Right lung (tissue), 5 donors: ENCODE results near the gene CCT2. TPM values are rescaled to one million over a fixed set of nuclear protein-coding genes. Genes with fewer than 3 reads are reported as not detected.
"Not testable (repeated sequence)": the region's sequence is repeated elsewhere in the genome, so short reads cannot be mapped to it uniquely, and the experiment has no call there.

Source experiments
- DNase-seq, 2 donors: peaks; one replicate each; pipeline ENCODE4 v3.0.0-alpha.2; 2013
- polyA plus RNA-seq, 5 donors: library from polyadenylated mRNA; unstranded; fragments of 120-200 nt; gene quantifications; one replicate each; pipeline versions ENCODE4 v1.2.1 to v1.2.3, GENCODE V29; 2013; ENCODE audit warnings: inconsistent platforms in 1 of 5, low replicate concordance in 1 of 5; ENCODE audit not compliant: insufficient read length in 5 of 5, insufficient read depth in 1 of 5

CCT2 gene
- polyA plus RNA-seq, 5 donors: 215 to 263 (median 237) TPM

DNA sequence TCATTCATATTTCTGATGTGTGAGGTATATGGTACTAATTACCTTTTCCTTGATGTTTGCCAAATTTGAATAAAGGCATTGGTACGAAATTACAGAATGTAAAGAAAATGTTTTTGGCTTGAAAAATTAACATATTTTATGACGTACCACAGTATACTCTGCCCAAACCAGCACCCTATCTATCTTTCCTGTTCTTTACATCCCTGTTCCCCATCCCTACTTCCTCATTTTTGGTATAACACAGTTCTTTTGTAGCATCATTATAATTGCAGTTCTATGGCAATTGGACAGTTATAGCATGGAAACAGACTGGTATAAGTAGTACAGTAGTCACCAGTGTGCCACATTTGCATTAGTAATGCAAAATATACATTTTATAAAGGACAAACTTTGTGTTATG is 7.0 kb upstream of the CCT2 start:
- DNase-seq: no peak

GRCh38 chr12:69579029-69579428 is 6.2 kb upstream of the CCT2 start:
- DNase-seq: no peak

GRCh38 chr12:69580074-69580473 is 5.2 kb upstream of the CCT2 start:
- no peak for DNase-seq

DNA sequence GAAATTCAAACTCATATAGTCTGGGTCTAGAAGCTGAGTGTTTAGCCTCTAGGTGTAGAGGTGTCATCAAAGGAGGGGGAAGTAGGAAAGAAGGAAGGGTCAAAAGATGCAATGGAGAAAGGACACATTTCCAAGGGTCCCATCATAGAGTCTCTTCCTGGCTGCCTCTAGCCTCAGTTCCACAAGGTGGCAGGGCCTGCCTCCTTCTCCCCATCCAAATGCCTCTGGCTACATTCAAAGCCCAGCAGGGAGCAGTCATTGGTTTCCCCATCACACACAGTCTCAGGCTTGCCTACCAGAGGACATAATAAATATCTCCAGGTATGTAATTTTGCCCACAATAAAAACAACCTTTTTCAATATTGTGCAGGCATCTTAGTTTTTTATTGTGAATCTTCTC is 2.1 kb upstream of the CCT2 start:
- no peak for DNase-seq

DNA sequence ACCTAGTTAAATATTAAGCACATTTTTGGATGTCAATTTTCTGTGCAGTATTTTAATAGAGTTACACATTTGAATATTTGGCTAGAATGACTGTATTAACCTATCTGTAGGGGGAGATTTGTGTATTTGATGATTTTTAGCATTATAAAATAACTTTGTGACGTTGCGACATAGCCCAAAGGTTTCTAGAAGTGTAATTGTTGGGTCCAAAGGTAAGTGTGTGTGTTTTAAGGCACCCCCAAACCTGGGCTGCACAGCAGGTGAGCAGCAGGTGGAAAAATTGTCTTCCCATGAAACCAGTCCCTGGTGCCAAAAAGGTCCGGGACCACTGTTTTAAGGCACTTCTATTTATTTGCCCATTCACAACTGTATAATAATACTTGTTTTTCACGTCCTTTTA is 3.3 kb downstream of the CCT2 start:
- DNase-seq: no peak

DNA sequence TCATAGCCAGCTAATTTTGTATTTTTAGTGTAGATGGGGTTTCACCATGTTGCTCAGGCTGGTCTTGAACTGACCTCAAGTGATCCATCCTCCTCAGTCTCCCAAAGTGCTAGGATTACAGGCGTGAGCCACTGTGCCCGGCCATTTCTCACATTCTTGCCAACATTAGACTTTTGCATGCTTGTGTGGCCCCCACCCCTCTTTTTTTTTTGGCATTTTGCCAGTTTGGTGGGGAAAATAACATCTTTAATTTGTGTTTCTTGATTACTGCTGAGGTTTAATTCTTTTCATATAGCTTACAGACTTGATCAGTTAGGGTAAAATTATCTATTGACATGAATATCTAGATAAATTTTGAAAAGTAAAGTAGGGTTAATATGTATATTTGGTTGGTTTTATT is 3.8 kb downstream of the CCT2 start:
- no peak for DNase-seq

DNA sequence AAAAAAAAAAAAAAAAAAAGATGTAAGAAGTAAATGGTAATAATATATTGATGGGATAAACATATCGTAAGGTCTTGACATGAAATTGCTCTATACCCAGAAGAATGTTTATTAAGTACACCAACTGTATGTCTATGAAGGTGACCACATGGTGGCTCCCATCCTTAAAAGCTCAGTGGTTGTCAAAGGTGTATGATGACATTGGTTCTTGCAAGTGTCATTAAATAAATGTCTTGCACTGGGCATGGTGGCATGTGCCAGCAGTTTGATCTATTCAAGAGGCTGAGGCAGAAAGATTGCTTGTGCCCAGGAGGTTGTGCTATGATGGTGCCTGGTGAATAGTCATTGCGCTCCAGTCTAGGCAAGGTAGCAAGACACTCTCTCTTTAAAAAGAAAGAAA is 10.4 kb downstream of the CCT2 start:
- no peak for DNase-seq

GRCh38 chr12:69598174-69598753 is 13.0 kb downstream of the CCT2 start:
- DNase-seq: no peak

DNA sequence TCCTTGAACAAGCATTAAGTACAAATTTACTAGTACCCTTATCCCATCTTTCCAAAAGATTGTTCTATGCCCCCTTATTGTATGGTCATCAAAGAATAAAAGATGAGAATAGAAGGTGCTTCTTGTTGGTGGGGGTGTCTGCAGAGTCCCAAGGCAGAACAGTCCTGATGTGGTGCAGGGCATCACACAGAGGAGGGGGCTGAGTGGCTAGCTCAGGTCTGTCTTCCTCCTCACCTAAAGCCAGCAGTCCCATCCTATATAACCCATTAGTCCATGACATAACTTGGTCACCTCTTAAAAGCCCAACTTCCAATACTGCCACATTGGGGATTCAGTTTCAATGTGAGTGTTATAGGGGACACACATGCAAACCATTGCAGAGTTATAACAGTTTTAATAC is 15.5 kb downstream of the CCT2 start:
- no peak for DNase-seq

- DNase-seq: no peak
Observed at GRCh38 chr12:69601962-69602685, 16.9 kb downstream of the CCT2 start.

DNA sequence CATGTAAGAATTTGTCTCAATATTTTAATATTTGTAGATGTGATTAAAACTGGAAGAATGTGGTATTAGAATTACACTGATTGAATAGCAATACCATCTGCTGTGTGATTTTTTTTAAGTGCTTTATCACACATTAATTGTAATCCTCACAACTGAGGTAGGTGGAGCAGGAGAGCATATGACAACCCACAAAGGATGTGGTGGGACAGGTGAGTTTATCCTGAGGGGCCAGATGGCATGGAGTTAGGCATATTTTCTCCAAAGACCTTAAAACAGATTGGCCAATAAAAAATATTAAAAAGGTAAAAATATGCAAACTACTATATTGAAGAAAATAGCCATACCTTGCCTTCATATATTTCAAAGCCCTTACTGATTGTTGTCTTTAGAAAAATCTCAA is 17.7 kb downstream of the CCT2 start:
- DNase-seq: no peak

- DNase-seq: not testable (repeated sequence)
Observed at GRCh38 chr12:69603556-69603955, 18.3 kb downstream of the CCT2 start.

GRCh38 chr12:69604275-69604674 is 19.0 kb downstream of the CCT2 start:
- not testable (repeated sequence) for DNase-seq

- no peak for DNase-seq
Observed at GRCh38 chr12:69608114-69608513, 22.9 kb downstream of the CCT2 start.

DNA sequence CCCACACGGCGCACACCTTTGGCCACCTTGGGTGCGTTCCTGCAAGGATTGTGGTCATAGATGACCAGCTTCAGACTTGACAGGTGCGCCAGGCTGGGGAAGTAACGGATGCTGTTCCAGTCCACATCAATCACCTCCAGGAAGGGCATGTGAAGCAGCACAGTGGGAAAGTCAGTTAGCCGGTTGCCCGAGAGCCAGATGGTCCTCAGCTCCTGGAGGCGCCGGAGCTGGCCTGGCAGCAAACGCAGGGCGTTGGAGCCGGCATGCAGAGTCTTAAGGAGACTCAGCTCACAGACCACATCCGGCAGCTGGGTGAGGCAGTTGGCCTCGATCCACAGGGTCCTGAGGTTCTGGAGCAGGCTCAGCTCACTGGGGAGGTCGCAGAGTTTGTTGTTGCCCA is 24.9 kb downstream of the CCT2 start:
- DNase-seq: no peak

DNA sequence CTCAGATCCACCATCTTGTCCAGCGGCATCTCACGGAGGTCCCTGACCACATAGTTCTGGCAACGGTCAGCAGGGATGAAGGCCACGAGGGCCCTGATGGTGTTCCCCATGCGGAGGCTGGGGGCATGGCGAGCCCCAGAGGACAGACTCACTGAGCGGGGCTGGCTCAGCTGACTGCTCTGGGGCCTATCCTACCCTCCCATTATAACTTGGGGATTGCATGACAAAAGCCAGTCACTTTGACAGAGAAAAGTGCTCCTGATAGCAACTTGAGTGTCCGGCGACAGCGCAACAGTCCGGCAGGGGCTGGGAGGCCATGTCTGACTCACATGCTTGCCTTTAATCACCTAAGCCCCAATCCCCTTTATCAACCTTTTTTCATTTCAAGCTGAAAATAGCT is 25.5 kb downstream of the CCT2 start, which contains the start of gene LRRC10:
Gene LRRC10 (minus strand): TSS at position 179 of the 400 bp plus-strand sequence. CDS start 69 bp downstream, at position 110.
- no peak for DNase-seq

DNA sequence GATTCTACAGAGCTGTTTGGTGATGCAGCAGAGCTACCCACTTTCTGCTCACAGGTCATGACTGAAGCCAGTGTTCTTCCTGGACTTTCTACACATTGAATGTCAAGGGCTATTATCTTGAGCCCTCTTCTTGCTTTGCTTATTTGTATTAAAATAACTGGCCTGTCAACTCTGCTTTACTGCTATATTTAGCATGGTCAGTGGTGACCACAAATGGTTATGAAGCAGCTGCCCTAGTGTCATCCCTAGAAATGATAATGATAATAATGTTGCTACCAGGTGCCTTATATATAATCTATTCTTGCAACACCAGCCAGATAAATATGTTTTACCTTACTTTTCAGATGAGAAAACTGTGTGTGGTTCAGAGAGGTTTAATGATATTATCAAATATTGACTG is 28.1 kb downstream of the CCT2 start:
- DNase-seq: no peak

- DNase-seq: no peak
Observed at GRCh38 chr12:69616025-69616424, 30.8 kb downstream of the CCT2 start.

GRCh38 chr12:69619050-69619449 is 33.8 kb downstream of the CCT2 start:
- DNase-seq: no peak

GRCh38 chr12:69620077-69620476 is 34.8 kb downstream of the CCT2 start:
- no peak for DNase-seq

- no peak for DNase-seq
Observed at GRCh38 chr12:69620921-69621320, 35.7 kb downstream of the CCT2 start.

DNA sequence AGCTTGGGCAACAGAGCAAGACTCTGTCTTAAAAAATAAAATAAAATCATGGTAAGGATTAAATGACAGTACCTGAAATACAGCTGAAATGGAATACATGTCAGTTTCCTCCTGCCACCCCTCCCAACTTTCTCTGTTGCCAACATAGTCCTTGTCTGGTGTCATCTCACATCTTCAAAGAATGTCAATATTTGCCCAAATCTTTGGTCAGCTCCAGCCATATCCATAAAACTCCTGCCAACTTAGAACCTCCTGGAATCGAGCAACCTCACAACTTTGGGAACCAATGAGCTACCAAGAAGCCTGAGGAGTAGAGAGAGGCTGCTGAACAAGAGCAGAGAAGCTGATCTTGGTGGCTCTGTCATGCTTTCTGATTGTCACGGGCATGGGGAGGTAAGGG is 36.3 kb downstream of the CCT2 start:
- DNase-seq: no peak

- peak; percentile 8 to 14 for DNase-seq
Observed at GRCh38 chr12:69623970-69624369, 38.7 kb downstream of the CCT2 start.

DNA sequence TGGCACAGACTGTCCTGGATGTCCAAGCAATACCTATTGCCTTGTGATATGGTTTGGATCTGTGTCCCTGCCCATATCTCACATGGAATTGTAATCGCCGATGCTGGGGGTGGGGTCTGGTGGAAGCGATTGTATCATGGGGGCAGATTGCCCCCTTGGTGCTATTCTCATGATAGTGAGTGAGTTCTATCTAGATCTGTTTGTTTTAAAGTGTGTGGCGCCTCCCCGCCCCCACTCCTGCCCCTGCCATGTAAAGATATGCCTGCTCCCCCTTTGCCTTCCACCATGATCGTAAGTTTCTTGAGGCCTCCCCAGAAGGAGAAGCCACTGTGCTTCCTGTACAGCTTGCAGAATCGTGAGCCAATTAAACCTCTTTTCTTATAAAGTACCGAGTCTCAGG is 42.2 kb downstream of the CCT2 start:
- no peak for DNase-seq
